Umbilical cord (tissue), 2 donors: ENCODE measurements around the gene CITED4. TPM values are rescaled to one million over a fixed set of nuclear protein-coding genes. Genes with fewer than 3 reads are reported as not detected.

Experiments
- DNase-seq: peaks from one replicate; pipeline ENCODE4 v3.0.0-alpha.2; 2015; ENCODE audit warnings: low spot score
- total RNA-seq: library from RNA; depleted of rRNA; stranded (reverse); fragments of >200 nt; gene quantifications from one replicate; pipeline ENCODE4 v1.2.3, GENCODE V29; 2014; ENCODE audit warnings: low replicate concordance; ENCODE audit not compliant: insufficient read depth

CITED4 gene
- total RNA-seq, 1 donor from 2014 or later: 2.2 TPM

- no peak for DNase-seq
Measured at GRCh38 chr1:40853885-40854170, 8.3 kb downstream of the CITED4 start.

GRCh38 chr1:40853113-40853884, 8.9 kb downstream of the CITED4 start:
- DNase-seq: no peak

DNA sequence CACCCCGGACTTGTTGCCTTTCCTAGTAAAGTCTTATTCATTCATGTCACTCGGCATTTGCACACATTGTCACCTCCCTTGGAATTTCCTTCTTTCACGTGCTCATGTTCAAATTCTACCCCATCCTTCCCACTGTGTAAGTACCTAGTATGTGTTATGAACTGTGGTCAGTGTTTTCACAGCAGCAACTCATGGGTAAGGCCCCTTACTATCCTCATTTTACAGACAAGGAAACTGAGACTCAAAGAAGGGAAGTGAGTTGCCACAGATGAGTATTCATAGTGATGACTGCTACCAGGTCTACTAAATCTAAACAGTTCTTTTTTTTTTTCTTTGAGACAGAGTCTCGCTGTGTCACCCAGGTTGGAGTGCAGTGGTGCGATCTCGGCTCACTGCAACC, 10.5 kb downstream of the CITED4 start:
- DNase-seq: no peak

GRCh38 chr1:40849801-40850592, 12.2 kb downstream of the CITED4 start:
- DNase-seq: peak; percentile 69

DNA sequence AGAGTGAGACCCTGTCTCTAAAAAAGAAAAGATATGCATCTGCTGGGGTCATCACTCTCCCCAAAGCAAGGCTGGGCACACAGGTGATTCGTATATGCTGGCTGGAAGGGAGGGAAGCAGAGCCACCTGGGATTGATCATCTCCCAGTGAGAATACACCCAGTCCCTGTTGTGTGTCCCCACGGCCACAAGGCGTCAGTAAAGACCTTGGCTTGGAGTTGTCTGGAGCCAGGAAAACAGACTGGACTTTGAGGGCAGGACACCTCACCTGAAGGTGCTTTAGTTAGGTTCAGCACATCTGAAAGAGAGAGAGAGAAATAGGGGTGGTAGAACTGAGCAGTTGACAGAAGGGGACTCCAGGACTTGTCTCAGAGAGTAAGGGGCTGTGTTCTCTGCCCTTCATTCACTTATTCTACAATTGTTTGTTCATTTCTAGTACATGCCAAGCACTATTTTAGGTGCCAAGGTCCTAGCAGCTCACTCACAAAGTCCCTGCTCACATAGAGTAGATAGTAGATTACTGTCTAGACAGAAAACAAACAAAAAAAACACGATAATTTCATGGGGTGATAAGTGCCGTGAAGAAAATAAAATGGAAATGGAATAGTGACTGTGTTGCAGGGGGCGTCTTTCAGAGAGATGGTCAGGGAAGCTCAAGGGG, 13.5 kb downstream of the CITED4 start:
- peak; percentile 68 for DNase-seq

DNA sequence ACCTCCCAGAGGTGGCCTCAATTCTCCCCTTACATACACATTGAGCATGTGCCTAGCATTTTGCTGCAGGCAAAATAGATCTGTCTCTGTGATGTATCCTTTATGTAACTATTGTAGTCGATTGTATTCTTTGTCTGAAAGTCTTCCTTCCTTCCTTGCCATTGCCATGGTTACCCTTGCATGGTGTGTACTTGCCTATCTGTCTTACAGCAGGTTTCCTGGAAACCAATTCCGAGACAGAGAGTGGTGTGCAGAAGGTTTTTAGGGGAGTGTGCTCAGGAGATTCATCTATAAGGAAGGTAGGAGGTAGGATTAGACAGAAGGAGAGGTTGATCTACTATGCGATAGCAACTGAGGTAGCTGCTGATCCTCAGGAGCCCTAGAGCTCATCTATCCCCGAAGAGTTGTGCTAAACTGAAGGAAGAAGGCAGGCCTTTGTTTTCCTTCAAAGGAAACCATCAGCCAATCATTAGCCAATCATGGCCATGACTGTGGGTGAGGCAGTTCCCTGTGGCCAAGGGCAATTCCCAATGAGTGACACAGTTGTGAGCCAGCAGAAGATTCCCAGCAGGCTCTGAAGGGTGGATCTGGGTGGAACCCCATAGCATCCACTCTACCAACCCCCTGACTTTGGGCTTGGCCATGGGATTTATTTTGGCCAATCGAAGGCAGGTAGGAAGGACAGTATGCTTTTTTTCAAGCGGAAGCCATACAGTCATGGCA, 15.0 kb downstream of the CITED4 start:
- no peak for DNase-seq

DNA sequence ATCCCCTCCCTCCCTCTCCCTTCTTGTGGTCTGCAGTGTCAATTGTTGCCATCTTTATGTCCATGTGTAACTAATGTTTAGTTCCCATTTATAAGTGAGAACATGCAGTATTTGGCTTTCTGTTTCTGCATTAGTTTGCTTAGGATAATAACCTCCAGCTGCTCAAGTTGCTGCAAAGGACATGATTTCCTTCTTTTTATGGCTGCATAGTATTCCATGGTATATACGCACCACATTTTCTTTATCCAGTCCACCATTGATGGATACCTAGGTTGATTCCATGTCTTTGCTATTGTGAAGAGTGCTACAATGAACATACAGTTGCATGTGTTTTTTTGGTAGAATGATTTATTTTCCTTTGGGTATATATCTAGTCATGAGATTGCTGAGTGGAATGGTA, 16.3 kb downstream of the CITED4 start:
- DNase-seq: no peak

DNA sequence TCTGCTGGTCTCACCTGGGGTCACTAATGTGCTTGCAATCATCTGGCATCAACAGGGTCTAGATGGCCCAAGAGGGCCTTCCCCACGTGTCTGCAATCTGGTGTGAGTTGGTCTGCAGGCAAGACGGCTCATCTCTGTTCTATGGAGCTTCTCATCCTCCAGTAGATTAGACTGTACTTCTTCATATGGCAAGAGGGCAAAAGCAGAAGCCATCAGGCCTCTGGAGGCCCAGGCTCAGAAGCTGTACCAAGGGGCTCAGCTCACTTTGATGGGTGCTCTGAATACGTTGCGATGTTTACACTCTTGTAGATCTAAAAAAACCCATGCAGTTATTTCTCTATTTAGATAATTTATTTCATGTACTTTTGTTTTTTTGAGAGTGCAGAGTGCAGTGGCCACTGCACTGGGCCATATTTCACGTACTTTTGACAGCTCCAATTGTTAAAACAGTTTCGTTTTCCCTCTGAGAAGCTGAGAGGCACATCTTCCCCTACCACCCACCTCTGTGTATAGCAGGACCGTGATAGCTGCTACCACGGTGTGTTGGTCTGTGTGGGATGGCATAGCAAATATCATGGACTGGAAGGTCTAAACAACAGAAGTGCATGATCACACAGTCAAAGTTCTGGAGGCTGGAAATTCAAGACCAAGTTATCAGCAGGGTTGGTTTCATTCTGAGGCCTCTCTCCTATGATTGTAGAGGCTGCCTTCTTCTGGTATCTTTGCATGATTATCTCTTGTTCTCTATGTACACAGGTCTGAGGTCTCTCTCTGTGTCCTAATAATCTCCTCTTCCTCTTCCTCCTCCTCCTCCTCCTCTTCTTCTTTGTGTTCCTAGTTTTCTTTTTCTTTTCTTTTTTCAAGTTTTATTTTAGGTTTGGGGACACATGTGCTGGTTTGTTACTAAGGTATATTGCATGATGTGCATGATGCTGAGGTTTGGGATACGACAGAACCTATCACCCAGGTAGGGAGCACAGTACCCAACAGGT, 17.0 kb downstream of the CITED4 start:
- no peak for DNase-seq

DNA sequence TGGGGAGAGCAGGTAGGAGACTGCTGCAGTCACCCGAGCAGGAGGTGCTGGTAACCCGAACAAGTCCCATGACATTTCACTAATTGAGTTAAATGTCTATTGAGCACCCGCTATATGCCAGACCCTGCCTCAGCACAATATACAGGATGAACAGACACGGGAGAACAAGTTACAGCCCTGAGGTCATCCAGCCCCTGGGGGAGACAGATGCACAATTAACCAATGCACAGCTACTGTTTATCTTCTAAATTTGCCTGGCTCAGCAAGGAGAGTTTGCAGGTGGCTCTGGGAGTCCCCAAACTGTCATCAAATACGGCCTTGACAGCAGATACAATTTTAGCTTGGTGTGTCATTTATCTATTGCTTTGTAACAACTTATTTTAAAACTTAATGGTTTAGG, 18.1 kb downstream of the CITED4 start:
- DNase-seq: no peak

DNA sequence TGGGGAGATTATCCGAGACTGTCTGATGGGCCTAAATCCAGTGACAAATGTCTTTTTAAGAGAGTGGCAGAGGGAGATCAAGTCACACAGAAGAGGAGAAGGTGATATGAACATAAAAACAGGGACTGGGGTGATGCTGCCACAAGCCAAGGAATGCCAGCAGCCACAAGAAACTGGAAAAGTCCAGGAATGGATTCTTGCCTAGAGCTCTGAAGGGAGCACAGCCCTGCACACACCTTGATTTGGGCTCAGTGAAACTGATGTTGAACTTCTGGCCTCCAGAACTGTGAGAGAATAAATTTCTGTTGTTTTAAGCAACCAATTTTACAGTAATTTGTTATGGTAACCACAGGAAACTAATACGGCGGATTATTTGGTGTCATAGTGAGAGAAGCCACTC, 19.5 kb downstream of the CITED4 start:
- DNase-seq: no peak

DNA sequence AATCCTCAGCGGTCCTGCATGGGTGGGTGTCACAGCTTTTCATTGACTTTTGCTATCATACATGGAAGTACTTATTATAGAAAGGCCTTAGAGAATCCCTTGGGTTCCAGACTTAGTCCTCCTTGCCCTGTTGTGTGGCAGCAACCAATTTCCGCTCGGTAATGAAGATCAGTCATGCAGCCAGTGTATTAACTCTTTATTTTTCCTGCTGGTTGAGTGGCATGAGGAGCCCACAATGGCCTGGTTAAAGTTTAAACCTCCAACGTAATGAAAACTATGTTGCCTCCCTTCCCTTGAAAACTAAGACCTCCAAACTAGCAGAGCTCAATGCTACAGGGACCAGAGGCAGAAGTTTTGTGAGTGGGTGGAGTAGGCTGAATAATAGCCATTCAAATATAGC, 20.0 kb downstream of the CITED4 start:
- DNase-seq: no peak

DNA sequence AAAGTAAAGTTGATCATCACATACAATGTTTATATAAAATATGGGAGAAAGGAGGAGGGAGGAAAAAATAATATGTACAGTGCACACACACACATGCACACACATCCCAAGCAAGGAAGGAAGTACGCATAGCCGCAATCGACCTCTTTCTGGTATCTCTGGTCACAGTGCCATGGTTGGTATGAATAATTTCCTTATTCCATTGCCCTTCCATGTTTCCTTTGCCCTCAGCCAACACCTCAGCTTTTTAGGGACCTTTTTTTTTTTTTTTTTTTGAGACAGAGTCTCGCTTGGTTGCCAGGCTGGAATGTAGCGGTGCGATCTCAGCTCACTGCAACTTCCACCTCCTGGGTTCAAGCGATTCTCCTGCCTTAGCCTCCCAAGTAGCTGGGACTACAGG, 20.6 kb downstream of the CITED4 start:
- DNase-seq: no peak

DNA sequence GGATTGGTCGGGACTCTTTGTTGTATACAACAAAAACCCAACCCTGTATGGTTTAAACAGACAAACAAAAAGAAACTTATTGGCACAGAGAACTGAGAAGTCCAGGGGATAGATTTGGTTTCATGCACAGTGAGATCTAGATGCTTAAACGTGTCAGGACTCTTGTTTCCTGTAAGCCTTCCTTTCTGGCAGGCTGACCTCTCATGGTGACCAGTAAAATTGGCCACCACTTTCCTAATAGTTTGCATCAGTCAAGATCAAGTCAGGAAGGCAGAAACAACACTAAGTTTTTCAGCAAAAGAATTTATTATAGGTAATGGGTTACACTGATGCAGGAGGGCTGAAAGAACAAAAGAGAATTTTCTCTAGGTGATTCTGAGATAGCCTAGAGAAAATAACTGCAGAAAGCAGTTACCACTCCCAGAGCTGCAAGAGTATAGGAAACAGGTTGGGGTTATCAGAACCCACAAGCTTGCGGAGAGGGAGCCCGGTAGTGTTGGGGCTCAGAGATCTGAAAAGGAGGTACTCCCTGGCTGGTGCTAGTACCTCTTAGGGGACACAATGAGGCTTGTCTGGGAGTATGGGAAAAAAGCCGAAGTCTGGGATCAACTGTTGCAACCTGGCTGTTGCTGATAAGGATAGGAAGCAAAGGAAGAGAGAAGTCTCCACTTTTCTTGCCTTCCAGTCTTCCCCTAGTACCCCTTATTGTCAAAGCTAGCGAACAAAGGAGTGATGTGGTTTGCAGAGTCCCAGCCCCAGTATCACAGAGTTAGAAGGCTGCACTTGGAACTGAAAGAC, 21.4 kb downstream of the CITED4 start:
- DNase-seq: no peak

DNA sequence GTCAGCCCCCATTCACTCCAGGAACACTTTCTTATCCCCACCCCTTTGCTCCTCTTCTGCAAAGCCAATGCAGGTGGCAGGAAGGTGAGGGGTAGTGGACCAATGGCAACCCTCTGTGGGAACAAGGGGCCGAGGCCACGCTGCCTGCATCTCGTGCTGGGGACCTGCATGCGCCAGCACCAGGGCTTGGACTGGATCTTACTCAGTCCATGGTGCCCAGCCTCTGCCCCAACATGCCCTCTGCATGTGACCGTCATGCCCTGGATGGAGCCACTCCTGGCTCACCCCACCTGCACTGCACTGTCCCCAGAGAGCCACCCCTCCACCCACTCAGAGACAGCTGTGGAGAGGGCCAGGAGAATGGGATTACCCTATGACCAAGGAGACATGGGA, 22.2 kb downstream of the CITED4 start:
- no peak for DNase-seq

- DNase-seq: no peak
Measured at GRCh38 chr1:40838980-40839942, 22.9 kb downstream of the CITED4 start.

GRCh38 chr1:40838045-40838979, 23.9 kb downstream of the CITED4 start:
- DNase-seq: no peak

DNA sequence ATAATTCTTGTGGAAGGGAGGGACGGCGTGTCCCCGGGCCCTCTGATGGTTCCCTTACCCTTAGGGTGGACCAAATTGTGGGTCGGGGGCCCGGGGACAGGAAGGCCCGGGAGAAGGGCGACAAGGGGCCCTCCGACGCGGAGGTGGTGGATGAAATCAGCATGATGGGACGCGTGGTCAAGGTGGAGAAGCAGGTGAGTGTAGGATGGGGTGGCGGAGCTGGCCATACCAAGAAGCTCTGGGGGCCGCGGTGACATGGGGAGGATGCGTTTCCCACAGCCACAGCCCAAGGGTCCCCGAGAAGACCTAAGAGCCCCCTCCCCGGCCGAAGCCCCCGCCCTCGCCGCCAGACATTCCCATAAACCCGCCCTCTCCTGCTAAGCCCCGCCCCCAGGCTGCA, 24.6 kb downstream of the CITED4 start:
- no peak for DNase-seq

GRCh38 chr1:40836283-40836682, 25.9 kb downstream of the CITED4 start:
- no peak for DNase-seq
